Mesendoderm (in vitro differentiated cells): Measurements from ENCODE around the gene ZNF580.

Source experiments
- DNase-seq: peaks from one replicate; pipeline ENCODE4 v3.0.0; 2013
- H2AK5ac ChIP-seq: 2 replicates; pipeline ENCODE4 v1.6.1; 2013; ENCODE audit warnings: low read length, inconsistent platforms
- H2BK120ac ChIP-seq: 2 replicates; pipeline ENCODE4 v1.6.1; 2013; ENCODE audit warnings: low read depth, mild to moderate bottlenecking, low read length, moderate library complexity, mixed read lengths
- H2BK15ac ChIP-seq: replicated peaks from 2 replicates; pipeline ENCODE4 v1.6.1; 2013; ENCODE audit warnings: low read depth, mild to moderate bottlenecking, moderate library complexity
- H2BK5ac ChIP-seq: 2 replicates; pipeline ENCODE4 v1.6.1; 2013; ENCODE audit warnings: low read length, inconsistent platforms
- H3K18ac ChIP-seq: 2 replicates; pipeline ENCODE4 v1.6.1; 2013; ENCODE audit warnings: mild to moderate bottlenecking, low read length, mixed read lengths
- H3K23ac ChIP-seq: one replicate; pipeline ENCODE4 v1.6.1; 2013; ENCODE audit warnings: low read length
- H3K27ac ChIP-seq: 2 replicates; pipeline ENCODE4 v1.5.1; 2013; ENCODE audit warnings: low read depth, mild to moderate bottlenecking, inconsistent platforms, low read length, moderate library complexity
- H3K27me3 ChIP-seq: 2 replicates; pipeline ENCODE4 v1.6.1; 2013; ENCODE audit warnings: low read length, control low read depth, mild to moderate bottlenecking, inconsistent platforms; ENCODE audit not compliant: insufficient read depth, poor library complexity
- H3K36me3 ChIP-seq: 2 replicates; pipeline ENCODE4 v1.6.1; 2013; ENCODE audit warnings: low read length, inconsistent platforms; ENCODE audit not compliant: control insufficient read depth, insufficient read depth
- H3K4ac ChIP-seq: one replicate; pipeline ENCODE4 v1.6.1; 2013; ENCODE audit warnings: low read depth, mild to moderate bottlenecking, low read length, moderate library complexity
- H3K4me1 ChIP-seq: 2 replicates; pipeline ENCODE4 v1.6.1; 2013; ENCODE audit warnings: low read depth, low read length, inconsistent platforms; ENCODE audit not compliant: control insufficient read depth
- H3K4me2 ChIP-seq: 2 replicates; pipeline ENCODE4 v1.6.1; 2013; ENCODE audit warnings: low read length
- H3K4me3 ChIP-seq: 2 replicates; pipeline ENCODE4 v1.5.1; 2013; ENCODE audit warnings: mild to moderate bottlenecking, low read length
- H3K56ac ChIP-seq: one replicate; pipeline ENCODE4 v1.6.1; 2013; ENCODE audit warnings: low read length
- H3K79me1 ChIP-seq: 2 replicates; pipeline ENCODE4 v1.6.1; 2013; ENCODE audit warnings: low read length, inconsistent platforms
- H3K79me2 ChIP-seq: 2 replicates; pipeline ENCODE4 v1.6.1; 2013; ENCODE audit warnings: mild to moderate bottlenecking, low read length; ENCODE audit not compliant: control insufficient read depth, insufficient read depth
- H3K9ac ChIP-seq: 2 replicates; pipeline ENCODE4 v1.6.1; 2013; ENCODE audit warnings: low read length, inconsistent platforms
- H4K5ac ChIP-seq: one replicate; pipeline ENCODE4 v1.6.1; 2013; ENCODE audit warnings: low read length
- H4K8ac ChIP-seq: one replicate; pipeline ENCODE4 v1.6.1; 2013; ENCODE audit warnings: low read depth, mild to moderate bottlenecking, control low read depth, low read length, moderate library complexity
- WGBS: extraction: QIAGEN DNeasy Blood & Tissue Kit; methylation state at CpG from one replicate; pipeline ENCODE4 v1.1.7; 2013; ENCODE audit warnings: low lambda C conversion rate, missing lambda C conversion rate; ENCODE audit not compliant: insufficient coverage; ENCODE audit errors: extremely low coverage; 5-methylcytosine and 5-hydroxymethylcytosine counted together

Gene ZNF580

DNA sequence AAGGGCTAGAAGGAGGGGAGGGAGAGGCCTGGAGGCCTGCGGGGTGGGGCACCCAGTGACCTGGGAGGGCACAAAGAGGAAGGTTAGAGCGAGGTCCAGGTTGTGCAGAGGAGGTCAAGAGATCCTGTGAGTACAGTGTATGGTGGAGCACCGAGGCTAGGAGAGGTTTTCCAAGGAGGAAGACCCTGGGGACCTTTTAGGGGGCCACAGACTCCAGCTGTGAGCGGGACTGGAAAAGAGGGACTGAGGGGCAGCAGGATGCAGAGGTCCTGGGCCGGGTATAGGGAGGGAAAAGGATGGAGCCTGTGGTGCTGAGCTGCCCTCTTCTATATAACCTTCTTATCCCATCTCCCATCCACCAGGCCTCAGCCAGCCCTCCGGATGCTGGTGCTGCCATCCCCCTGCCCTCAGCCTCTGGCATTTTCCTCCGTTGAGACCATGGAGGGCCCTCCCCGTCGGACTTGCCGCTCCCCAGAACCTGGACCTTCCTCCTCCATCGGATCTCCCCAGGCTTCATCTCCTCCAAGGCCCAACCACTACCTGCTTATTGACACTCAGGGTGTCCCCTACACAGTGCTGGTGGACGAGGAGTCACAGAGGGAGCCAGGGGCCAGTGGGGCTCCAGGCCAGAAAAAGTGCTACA is 3.5 kb downstream of the ZNF580 start:
- peak overlapping the region; percentile 95 for H3K4ac ChIP-seq
- H3K18ac ChIP-seq, result no peak overlapping the region
- DNase-seq, result no peak
- H3K4me2 ChIP-seq, result peak overlapping the region; percentile 78
- peak overlapping the region; percentile 98 for H3K4me3 ChIP-seq
- H3K79me2 ChIP-seq, result peaks cover 20% of the 10 kb centered on the region
- peaks cover 8% of the 10 kb centered on the region for H3K79me1 ChIP-seq
- H4K5ac ChIP-seq, result no peak overlapping the region
- H4K8ac ChIP-seq, result no peak overlapping the region
- H2BK120ac ChIP-seq, result peak overlapping the region; percentile 39
- H2AK5ac ChIP-seq, result peak overlapping the region; percentile 30
- H3K36me3 ChIP-seq, result peaks cover 7% of the 10 kb centered on the region
- peak overlapping the region; percentile 97 for H3K56ac ChIP-seq
- no CpG with 5 or more reads among the region's 12 CpGs for WGBS
- H3K27me3 ChIP-seq, result no peaks in the 10 kb centered on the region
- no peak overlapping the region for H3K27ac ChIP-seq
- peak overlapping the region; percentile 99 for H3K9ac ChIP-seq
- peak overlapping the region; percentile 89 for H3K23ac ChIP-seq
- peaks cover 2% of the 10 kb centered on the region for H3K4me1 ChIP-seq
- no peak overlapping the region for H2BK15ac ChIP-seq
- no peak overlapping the region for H2BK5ac ChIP-seq

- Histone ChIP-seq H3K79me1 (peaks cover 8% of the 10 kb centered on the region), H3K27me3 (no peaks in the 10 kb centered on the region), H3K23ac (no peak overlapping the region), H2BK15ac (no peak overlapping the region), H3K4me1 (peaks cover 2% of the 10 kb centered on the region), H2BK120ac (no peak overlapping the region), H2AK5ac (no peak overlapping the region), H4K5ac (no peak overlapping the region), H3K56ac (peak overlapping the region; percentile 97), H3K4me2 (no peak overlapping the region), H3K27ac (no peak overlapping the region), H3K4ac (no peak overlapping the region), H3K18ac (no peak overlapping the region), H3K9ac (peak overlapping the region; percentile 99), H3K79me2 (peaks cover 20% of the 10 kb centered on the region), H2BK5ac (no peak overlapping the region), H4K8ac (no peak overlapping the region), H3K4me3 (no peak overlapping the region), H3K36me3 (peaks cover 7% of the 10 kb centered on the region)
- WGBS, result no CpG with 5 or more reads among the region's 28 CpGs
- no peak for DNase-seq
Observed at GRCh38 chr19:55644842-55645511, 4.2 kb downstream of the ZNF580 start.

DNA sequence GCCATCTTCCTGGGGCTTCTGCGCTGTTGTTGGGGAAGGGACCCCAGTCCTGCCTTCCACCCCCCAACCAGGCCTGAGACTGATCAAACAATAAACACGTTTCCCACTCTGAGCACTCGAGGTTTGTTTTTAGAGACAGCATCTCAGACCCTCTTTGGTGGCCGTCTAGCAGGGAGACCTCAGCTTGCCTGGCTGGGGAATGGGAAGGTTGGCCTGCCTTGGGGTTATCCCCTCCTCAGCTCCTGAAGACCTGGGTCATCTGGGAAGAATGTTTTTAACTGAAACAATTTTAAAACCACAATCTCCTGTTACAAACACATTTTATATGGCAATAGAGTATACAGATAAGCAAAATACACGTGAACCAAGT is 4.7 kb downstream of the ZNF580 start:
- H3K36me3 ChIP-seq, result peaks cover 7% of the 10 kb centered on the region
- no CpG with 5 or more reads among the region's 5 CpGs for WGBS
- H3K27ac ChIP-seq, result no peak overlapping the region
- no peak overlapping the region for H3K4ac ChIP-seq
- no peaks in the 10 kb centered on the region for H3K4me1 ChIP-seq
- peaks cover 8% of the 10 kb centered on the region for H3K79me1 ChIP-seq
- no peak overlapping the region for H4K8ac ChIP-seq
- H3K27me3 ChIP-seq, result no peaks in the 10 kb centered on the region
- peaks cover 20% of the 10 kb centered on the region for H3K79me2 ChIP-seq
- no peak overlapping the region for H2BK5ac ChIP-seq
- no peak overlapping the region for H3K4me2 ChIP-seq
- H3K9ac ChIP-seq, result no peak overlapping the region
- H3K56ac ChIP-seq, result no peak overlapping the region
- no peak overlapping the region for H3K4me3 ChIP-seq
- no peak overlapping the region for H4K5ac ChIP-seq
- no peak overlapping the region for H2BK120ac ChIP-seq
- H3K18ac ChIP-seq, result no peak overlapping the region
- DNase-seq, result no peak
- no peak overlapping the region for H2BK15ac ChIP-seq
- H2AK5ac ChIP-seq, result no peak overlapping the region
- no peak overlapping the region for H3K23ac ChIP-seq

DNA sequence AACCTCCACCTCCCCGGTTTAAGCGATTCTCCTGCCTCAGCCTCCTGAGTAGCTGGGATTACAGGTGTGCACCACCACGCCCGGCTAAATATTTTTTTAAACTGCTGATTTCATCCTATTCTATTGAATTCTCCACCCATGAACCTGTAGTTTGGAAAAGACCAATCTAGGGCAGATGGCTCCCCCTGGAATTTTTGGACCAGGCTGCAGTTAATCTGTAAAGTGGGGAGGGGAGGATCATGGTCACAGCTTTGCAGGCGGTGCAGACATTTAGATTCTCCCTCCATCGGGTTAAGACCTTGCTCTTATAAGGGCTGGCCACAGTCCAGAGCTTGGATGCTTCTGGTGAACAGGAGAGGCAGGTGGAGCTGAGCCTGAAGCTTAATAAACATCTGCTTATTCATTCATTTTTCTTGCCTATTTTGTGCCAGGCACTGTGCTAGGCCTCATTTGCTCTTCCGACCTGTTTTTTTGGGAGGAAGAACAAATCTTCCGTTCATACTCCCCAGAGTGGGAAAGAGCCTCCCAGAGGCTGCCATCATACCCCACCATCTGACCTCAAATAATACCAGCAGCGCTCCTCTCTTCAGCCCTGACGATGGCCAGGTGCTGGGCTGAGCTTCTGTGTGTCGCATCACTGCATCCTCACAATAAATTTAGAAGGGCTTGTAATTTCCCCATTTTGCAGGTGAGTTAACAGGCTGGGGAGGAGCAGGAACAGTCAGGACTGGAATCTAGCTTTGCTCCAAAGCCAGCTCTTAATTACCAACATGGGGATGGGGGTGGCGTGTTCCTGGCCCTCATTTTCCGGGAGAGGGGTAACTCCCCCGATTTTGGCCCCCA is 6.3 kb downstream of the ZNF580 start:
- Histone ChIP-seq H4K8ac (no peak overlapping the region), H3K79me2 (peaks cover 20% of the 10 kb centered on the region), H2BK15ac (no peak overlapping the region), H3K4ac (peak overlapping the region; percentile 73), H3K9ac (peak overlapping the region; percentile 95), H4K5ac (no peak overlapping the region), H3K4me3 (peak overlapping the region; percentile 75), H3K4me2 (peak overlapping the region; percentile 34), H3K56ac (peak overlapping the region; percentile 75), H3K36me3 (peaks cover 7% of the 10 kb centered on the region), H3K23ac (no peak overlapping the region), H3K18ac (peak overlapping the region; percentile 5), H3K79me1 (peaks cover 8% of the 10 kb centered on the region), H3K27me3 (no peaks in the 10 kb centered on the region), H2AK5ac (no peak overlapping the region), H3K4me1 (no peaks in the 10 kb centered on the region), H2BK5ac (no peak overlapping the region), H2BK120ac (no peak overlapping the region), H3K27ac (no peak overlapping the region)
- no CpG with 5 or more reads among the region's 14 CpGs for WGBS
- no peak for DNase-seq

DNA sequence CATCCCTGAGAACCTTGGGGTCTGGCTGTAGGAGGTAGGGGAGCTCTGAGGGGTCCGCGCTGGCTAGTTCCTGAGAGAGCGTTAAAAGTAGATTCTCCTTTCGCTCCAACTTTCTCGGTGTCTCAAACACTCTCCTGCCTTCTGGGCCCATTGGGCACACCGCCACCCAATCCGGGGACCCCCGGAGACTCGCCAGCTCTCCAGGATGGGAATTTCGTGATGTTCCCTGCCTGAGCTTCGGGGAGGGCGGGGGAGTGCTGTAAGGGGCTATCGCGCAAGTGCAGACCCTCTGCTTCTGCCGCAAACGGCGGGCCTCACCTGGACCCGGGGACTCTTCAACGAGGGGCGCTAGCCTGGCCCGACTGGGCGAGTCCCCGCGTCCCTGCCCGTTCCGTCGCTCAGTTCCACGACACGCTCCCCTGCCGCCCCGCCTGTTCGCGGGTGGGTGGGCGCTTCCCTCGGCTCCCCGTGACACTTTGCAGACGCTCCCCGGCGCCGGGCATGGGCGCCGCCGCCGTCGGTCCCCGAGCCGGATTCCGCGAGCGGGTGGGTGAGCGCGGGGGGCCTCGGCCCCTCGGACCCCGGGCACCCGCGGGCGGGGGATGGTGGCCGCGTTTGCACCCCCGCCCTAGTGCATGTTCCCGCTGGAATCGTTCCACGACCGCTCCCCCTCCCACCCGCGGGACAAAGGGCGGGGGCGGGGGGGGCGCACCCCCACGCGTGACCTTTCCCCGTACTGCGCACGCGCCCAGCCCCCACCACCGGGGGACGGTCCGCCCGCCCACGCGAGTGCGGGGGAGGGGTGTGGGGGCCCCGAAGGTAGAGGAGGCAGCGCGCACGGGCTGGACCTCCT is 7.2 kb downstream of the ZNF580 start, which contains the start of gene CCDC106:
Gene CCDC106 (plus strand): TSS at position 481 of the 853 bp plus-strand sequence. CDS start 835 bp downstream, outside the sequence.
- no CpG with 5 or more reads among the region's 87 CpGs for WGBS
- Histone ChIP-seq H3K79me2 (peaks cover 20% of the 10 kb centered on the region), H3K27ac (peak within 1 kb of the TSS; percentile 31), H3K18ac (peak within 1 kb of the TSS; percentile 57), H3K79me1 (peaks cover 8% of the 10 kb centered on the region), H3K9ac (peak within 1 kb of the TSS; percentile 95), H3K4me3 (peak within 1 kb of the TSS; percentile 75), H2AK5ac (no peak within 1 kb of the TSS), H3K4me1 (no peaks in the 10 kb centered on the region), H3K27me3 (no peaks in the 10 kb centered on the region), H3K4me2 (peak within 1 kb of the TSS; percentile 75), H2BK15ac (no peak within 1 kb of the TSS), H3K56ac (peak within 1 kb of the TSS; percentile 95), H4K5ac (no peak within 1 kb of the TSS), H4K8ac (no peak within 1 kb of the TSS), H3K36me3 (peaks cover 7% of the 10 kb centered on the region), H3K23ac (no peak within 1 kb of the TSS), H2BK5ac (no peak within 1 kb of the TSS), H2BK120ac (no peak within 1 kb of the TSS), H3K4ac (peak within 1 kb of the TSS; percentile 73)
- DNase-seq, result peak; percentile 87
